Activated CD4-positive, alpha-beta T cell treated with anti-CD3 and anti-CD28 coated beads for 1 hour (primary cell): ENCODE measurements around the gene RPL18A.

Experiments
- DNase-seq: peaks from one replicate; pipeline ENCODE4 v3.0.0-alpha.2; 2020

The RPL18A gene

DNA sequence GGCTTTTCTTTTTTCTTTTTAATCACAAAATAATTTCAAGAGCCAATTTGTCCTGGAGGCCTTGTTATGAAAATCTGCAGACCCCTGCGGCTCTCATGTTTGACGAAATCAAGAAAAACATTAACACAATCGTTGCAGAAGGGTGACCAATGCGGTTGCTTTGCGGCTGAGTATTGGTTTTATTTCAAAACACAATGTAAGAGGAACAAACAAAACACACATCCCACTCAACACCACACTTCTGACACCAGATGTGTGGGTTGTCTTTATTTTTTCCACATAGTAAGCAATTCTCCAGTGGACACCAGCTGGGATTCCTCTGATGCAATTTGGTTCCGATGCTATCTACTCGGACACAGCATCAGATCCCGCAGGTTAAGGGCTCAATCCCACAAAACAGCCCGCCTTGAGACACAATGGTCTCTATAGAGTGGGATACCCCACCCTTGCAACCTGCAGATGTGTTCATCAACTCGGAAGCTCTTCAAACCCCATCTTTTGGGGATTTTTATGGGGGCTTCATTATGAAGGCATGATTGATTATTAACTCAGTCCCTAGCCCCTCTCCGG, 51.2 kb downstream of the RPL18A start:
- no peak for DNase-seq
